Neural cell (in vitro differentiated cells): Measurements from ENCODE around the gene MUSK. TPM values are rescaled to one million over a fixed set of nuclear protein-coding genes. Genes with fewer than 3 reads are reported as not detected.

ENCODE experiments used
- H2AFZ ChIP-seq: fragments of 200-600, 300-800 bp; sonication (generic), shearing (Covaris generic); 2 replicates; pipeline ENCODE4 v1.6.0; 2014; ENCODE audit warnings: low read depth, mild to moderate bottlenecking, antibody characterized with exemption, low read length, moderate library complexity
- H3F3A ChIP-seq: fragments of 200-600 bp; shearing (Covaris generic); 2 replicates; pipeline ENCODE4 v1.6.1; 2016; ENCODE audit warnings: mild to moderate bottlenecking, moderate library complexity, mixed read lengths, antibody characterized with exemption, low read length; ENCODE audit not compliant: insufficient read depth, poor library complexity, severe bottlenecking
- H3K27ac ChIP-seq: fragments of 200-600, 300-800 bp; sonication (generic), shearing (Covaris generic); 2 replicates; pipeline ENCODE4 v1.5.1; 2014; ENCODE audit warnings: mild to moderate bottlenecking, low read length, moderate library complexity
- H3K27me3 ChIP-seq: fragments of 300-800, 200-600 bp; sonication (generic), shearing (Covaris generic); 2 replicates; pipeline ENCODE4 v1.6.0; 2014; ENCODE audit warnings: mild to moderate bottlenecking, low read depth, low read length, moderate library complexity; ENCODE audit not compliant: insufficient read depth
- H3K36me3 ChIP-seq: fragments of 300-800, 200-600 bp; sonication (generic), shearing (Covaris generic); 2 replicates; pipeline ENCODE4 v1.5.1; 2014; ENCODE audit warnings: mild to moderate bottlenecking, antibody characterized with exemption, low read length, moderate library complexity; ENCODE audit not compliant: insufficient read depth
- H3K4me2 ChIP-seq: fragments of 300-800, 200-600 bp; sonication (generic), shearing (Covaris generic); 2 replicates; pipeline ENCODE4 v1.6.0; 2014; ENCODE audit warnings: mild to moderate bottlenecking, low read length
- H3K4me3 ChIP-seq: fragments of 300-800, 200-600 bp; sonication (generic), shearing (Covaris generic); 2 replicates; pipeline ENCODE4 v1.5.1; 2014; ENCODE audit warnings: mild to moderate bottlenecking, low read length, moderate library complexity
- H3K79me2 ChIP-seq: fragments of 200-600 bp; shearing (Covaris generic); replicated peaks from 2 replicates; pipeline ENCODE4 v1.6.0; 2014; ENCODE audit warnings: mild to moderate bottlenecking, low read length, moderate library complexity; ENCODE audit not compliant: insufficient read depth
- H3K9ac ChIP-seq: fragments of 300-800, 200-600 bp; sonication (generic), shearing (Covaris generic); 2 replicates; pipeline ENCODE4 v1.6.1; 2016; ENCODE audit warnings: mild to moderate bottlenecking, low read length, mixed read lengths
- H3K9me2 ChIP-seq: fragments of 200-600 bp; shearing (Covaris generic); 2 replicates; pipeline ENCODE4 v1.6.1; 2016; ENCODE audit warnings: mild to moderate bottlenecking, low read length, mixed read lengths; ENCODE audit not compliant: insufficient read depth
- H3K9me3 ChIP-seq: fragments of 200-600, 300-800 bp; sonication (generic), shearing (Covaris generic); 2 replicates; pipeline ENCODE4 v1.6.1; 2016; ENCODE audit warnings: mild to moderate bottlenecking, mixed run types, low read length, moderate library complexity, mixed read lengths
- H4K20me1 ChIP-seq: fragments of 200-600 bp; shearing (Covaris generic); 2 replicates; pipeline ENCODE4 v1.6.1; 2016; ENCODE audit warnings: mild to moderate bottlenecking, mixed run types; ENCODE audit not compliant: insufficient read depth
- EP300 ChIP-seq: fragments of 450-650 bp; conservative IDR thresholded peaks from 2 replicates; pipeline ENCODE4 v1.6.1; 2014; ENCODE audit warnings: antibody characterized with exemption, mild to moderate bottlenecking, moderate library complexity; ENCODE audit not compliant: poor library complexity, severe bottlenecking
- EZH2 ChIP-seq: fragments of 200-600, 300-800 bp; shearing (Covaris generic), sonication (generic); IDR thresholded peaks from 2 replicates; pipeline ENCODE4 v1.6.1; 2014; ENCODE audit warnings: antibody characterized with exemption, low read length, borderline replicate concordance, mild to moderate bottlenecking; ENCODE audit not compliant: insufficient read depth, poor library complexity, severe bottlenecking
- MXI1 ChIP-seq: fragments of 450-650 bp; conservative IDR thresholded peaks from 2 replicates; pipeline ENCODE4 v1.6.1; 2014; ENCODE audit warnings: antibody characterized with exemption, mild to moderate bottlenecking; ENCODE audit not compliant: poor library complexity, severe bottlenecking
- POLR2AphosphoS5 ChIP-seq: IDR thresholded peaks from 2 replicates; pipeline ENCODE4 v1.6.1; 2012
- RAD21 ChIP-seq: fragments of 450-650 bp; conservative IDR thresholded peaks from 2 replicates; pipeline ENCODE4 v1.6.1; 2014; ENCODE audit warnings: antibody characterized with exemption, mild to moderate bottlenecking, moderate library complexity
- SMC3 ChIP-seq: fragments of 450-650 bp; conservative IDR thresholded peaks from 2 replicates; pipeline ENCODE4 v1.6.1; 2014; ENCODE audit warnings: antibody characterized with exemption, mild to moderate bottlenecking, moderate library complexity; ENCODE audit not compliant: poor library complexity
- TAF1 ChIP-seq: IDR thresholded peaks from 2 replicates; pipeline ENCODE4 v1.6.1; 2012; ENCODE audit warnings: low read depth
- polyA plus RNA-seq: library from polyadenylated mRNA; depleted of rRNA; stranded (reverse); fragments of >200 nt; gene quantifications from 2 replicates; pipeline ENCODE4 v1.2.3, GENCODE V29; 2014
- TF ChIP-seq, protein P1 (sequence below): fragments of 450-650 bp; IDR thresholded peaks from 2 replicates; pipeline ENCODE4 v1.5.1; 2014; ENCODE audit warnings: antibody characterized with exemption, mild to moderate bottlenecking, moderate library complexity; ENCODE audit not compliant: poor library complexity, severe bottlenecking
- TF ChIP-seq, protein P2 (sequence below): IDR thresholded peaks from 2 replicates; pipeline ENCODE4 v1.6.1; 2012; ENCODE audit warnings: borderline replicate concordance

MUSK gene
- polyA plus RNA-seq, 1 donor from 2014 or later: not detected

DNA sequence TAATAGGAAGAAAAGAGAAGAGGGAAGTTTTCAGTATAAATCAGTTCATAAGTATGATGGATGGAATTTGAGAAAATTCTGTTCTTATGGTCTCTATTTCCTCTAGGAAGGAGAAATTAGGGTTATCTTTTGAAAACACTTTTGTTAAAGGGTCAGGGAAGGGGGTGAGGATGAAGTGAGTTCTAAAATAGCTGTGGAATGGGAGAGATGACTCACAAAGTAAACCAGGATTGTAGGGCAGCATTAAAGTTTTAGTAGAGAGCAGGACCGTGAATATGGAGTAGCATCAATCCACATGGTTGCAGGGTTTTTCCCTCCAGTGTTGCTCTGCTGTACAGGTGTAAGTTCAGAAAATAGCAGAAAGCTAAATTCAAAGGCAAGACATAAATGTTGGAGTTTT lies 32.4 kb downstream of the MUSK start:
- no peak overlapping the region for H3K9ac ChIP-seq
- H3K27me3 ChIP-seq: no peaks in the 10 kb centered on the region
- no peak overlapping the region for H3K4me3 ChIP-seq
- no peak overlapping the region for H2AFZ ChIP-seq
- H3K27ac ChIP-seq: no peak overlapping the region
- H4K20me1 ChIP-seq: no peaks in the 10 kb centered on the region
- H3K9me2 ChIP-seq: no peaks in the 10 kb centered on the region
- H3K79me2 ChIP-seq: no peaks in the 10 kb centered on the region
- no peak for TF ChIP-seq EP300
- TF ChIP-seq POLR2AphosphoS5: no peak
- TF ChIP-seq, protein P1, sequence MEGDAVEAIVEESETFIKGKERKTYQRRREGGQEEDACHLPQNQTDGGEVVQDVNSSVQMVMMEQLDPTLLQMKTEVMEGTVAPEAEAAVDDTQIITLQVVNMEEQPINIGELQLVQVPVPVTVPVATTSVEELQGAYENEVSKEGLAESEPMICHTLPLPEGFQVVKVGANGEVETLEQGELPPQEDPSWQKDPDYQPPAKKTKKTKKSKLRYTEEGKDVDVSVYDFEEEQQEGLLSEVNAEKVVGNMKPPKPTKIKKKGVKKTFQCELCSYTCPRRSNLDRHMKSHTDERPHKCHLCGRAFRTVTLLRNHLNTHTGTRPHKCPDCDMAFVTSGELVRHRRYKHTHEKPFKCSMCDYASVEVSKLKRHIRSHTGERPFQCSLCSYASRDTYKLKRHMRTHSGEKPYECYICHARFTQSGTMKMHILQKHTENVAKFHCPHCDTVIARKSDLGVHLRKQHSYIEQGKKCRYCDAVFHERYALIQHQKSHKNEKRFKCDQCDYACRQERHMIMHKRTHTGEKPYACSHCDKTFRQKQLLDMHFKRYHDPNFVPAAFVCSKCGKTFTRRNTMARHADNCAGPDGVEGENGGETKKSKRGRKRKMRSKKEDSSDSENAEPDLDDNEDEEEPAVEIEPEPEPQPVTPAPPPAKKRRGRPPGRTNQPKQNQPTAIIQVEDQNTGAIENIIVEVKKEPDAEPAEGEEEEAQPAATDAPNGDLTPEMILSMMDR: no peak
- no peak for TF ChIP-seq SMC3
- no peak for TF ChIP-seq RAD21
- no peak for TF ChIP-seq MXI1
- TF ChIP-seq, protein P2, sequence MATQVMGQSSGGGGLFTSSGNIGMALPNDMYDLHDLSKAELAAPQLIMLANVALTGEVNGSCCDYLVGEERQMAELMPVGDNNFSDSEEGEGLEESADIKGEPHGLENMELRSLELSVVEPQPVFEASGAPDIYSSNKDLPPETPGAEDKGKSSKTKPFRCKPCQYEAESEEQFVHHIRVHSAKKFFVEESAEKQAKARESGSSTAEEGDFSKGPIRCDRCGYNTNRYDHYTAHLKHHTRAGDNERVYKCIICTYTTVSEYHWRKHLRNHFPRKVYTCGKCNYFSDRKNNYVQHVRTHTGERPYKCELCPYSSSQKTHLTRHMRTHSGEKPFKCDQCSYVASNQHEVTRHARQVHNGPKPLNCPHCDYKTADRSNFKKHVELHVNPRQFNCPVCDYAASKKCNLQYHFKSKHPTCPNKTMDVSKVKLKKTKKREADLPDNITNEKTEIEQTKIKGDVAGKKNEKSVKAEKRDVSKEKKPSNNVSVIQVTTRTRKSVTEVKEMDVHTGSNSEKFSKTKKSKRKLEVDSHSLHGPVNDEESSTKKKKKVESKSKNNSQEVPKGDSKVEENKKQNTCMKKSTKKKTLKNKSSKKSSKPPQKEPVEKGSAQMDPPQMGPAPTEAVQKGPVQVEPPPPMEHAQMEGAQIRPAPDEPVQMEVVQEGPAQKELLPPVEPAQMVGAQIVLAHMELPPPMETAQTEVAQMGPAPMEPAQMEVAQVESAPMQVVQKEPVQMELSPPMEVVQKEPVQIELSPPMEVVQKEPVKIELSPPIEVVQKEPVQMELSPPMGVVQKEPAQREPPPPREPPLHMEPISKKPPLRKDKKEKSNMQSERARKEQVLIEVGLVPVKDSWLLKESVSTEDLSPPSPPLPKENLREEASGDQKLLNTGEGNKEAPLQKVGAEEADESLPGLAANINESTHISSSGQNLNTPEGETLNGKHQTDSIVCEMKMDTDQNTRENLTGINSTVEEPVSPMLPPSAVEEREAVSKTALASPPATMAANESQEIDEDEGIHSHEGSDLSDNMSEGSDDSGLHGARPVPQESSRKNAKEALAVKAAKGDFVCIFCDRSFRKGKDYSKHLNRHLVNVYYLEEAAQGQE: no peak
- no peak for TF ChIP-seq EZH2
- TF ChIP-seq TAF1: no peak
- no peaks in the 10 kb centered on the region for H3K36me3 ChIP-seq
- H3F3A ChIP-seq: no peaks in the 10 kb centered on the region
- no peaks in the 10 kb centered on the region for H3K9me3 ChIP-seq
- no peak overlapping the region for H3K4me2 ChIP-seq

DNA sequence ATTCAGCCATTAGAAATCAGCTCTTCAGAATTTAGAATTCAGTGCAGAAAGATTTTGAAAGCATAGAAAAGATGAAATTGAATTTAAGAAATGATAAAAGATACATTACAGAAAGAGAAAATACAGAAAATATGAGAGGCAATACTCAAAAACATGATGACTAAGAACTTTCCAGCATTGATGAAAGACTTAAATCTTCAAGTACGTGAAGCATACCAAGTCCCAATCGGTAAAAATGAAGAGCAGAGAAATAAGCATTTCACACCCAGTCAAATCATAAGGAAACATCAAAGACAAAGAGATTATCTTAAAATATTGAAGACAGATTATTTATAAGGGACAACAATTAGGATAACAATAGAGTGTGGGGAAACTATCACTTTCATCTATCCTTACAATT lies 35.1 kb downstream of the MUSK start:
- Histone ChIP-seq H2AFZ (no peak overlapping the region), H3K27me3 (no peaks in the 10 kb centered on the region), H3K9me3 (no peaks in the 10 kb centered on the region), H3K27ac (no peak overlapping the region), H3F3A (no peaks in the 10 kb centered on the region), H3K9ac (no peak overlapping the region), H3K9me2 (no peaks in the 10 kb centered on the region), H3K4me3 (no peak overlapping the region), H4K20me1 (no peaks in the 10 kb centered on the region), H3K4me2 (no peak overlapping the region), H3K79me2 (no peaks in the 10 kb centered on the region), H3K36me3 (no peaks in the 10 kb centered on the region)
- TF ChIP-seq EP300: no peak

DNA sequence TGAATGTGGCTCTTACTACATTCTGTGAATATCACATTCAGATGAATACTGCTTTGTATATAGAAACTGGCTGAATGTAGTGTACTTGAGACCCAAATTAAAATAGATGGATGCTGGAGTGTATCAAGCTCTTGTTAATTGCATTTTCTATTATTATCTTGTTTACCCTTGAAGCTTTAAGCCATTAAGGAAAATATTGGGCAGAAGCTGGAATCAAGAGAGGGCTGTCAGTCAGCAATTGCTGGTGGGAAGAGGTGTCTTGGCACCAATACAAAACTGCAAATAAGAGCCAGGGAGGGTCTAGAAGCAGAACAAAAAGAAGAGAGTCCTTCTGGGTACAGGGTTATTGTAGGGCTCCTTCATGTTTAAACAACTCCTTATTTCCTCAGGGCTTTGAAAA lies 38.8 kb downstream of the MUSK start:
- no peak for TF ChIP-seq MXI1
- TF ChIP-seq TAF1: no peak
- TF ChIP-seq, protein P1: no peak
- TF ChIP-seq EZH2: no peak
- TF ChIP-seq RAD21: no peak
- TF ChIP-seq, protein P2: no peak
- TF ChIP-seq EP300: no peak
- no peak for TF ChIP-seq SMC3
- TF ChIP-seq POLR2AphosphoS5: no peak
- no peak overlapping the region for H3K9ac ChIP-seq

More for the DNA sequence above, 38.8 kb downstream of the MUSK start:
- Histone ChIP-seq H3K9me2 (no peaks in the 10 kb centered on the region), H3K36me3 (no peaks in the 10 kb centered on the region), H3K79me2 (no peaks in the 10 kb centered on the region), H3K9me3 (no peaks in the 10 kb centered on the region), H2AFZ (no peak overlapping the region), H4K20me1 (no peaks in the 10 kb centered on the region), H3K27ac (no peak overlapping the region), H3K27me3 (no peaks in the 10 kb centered on the region), H3K4me2 (no peak overlapping the region), H3F3A (no peaks in the 10 kb centered on the region), H3K4me3 (no peak overlapping the region)
